GM19035 (cell line): ENCODE data around the gene COG1.
"Not testable (repeated sequence)": the region's sequence is repeated elsewhere in the genome, so short reads cannot be mapped to it uniquely, and the experiment has no call there.

Source experiments
- ATAC-seq: cut with Tn5 transposase; IDR thresholded peaks from one replicate; pipeline ENCODE4 v1.9.1; 2021; ENCODE audit not compliant: unreplicated experiment

Gene COG1

DNA sequence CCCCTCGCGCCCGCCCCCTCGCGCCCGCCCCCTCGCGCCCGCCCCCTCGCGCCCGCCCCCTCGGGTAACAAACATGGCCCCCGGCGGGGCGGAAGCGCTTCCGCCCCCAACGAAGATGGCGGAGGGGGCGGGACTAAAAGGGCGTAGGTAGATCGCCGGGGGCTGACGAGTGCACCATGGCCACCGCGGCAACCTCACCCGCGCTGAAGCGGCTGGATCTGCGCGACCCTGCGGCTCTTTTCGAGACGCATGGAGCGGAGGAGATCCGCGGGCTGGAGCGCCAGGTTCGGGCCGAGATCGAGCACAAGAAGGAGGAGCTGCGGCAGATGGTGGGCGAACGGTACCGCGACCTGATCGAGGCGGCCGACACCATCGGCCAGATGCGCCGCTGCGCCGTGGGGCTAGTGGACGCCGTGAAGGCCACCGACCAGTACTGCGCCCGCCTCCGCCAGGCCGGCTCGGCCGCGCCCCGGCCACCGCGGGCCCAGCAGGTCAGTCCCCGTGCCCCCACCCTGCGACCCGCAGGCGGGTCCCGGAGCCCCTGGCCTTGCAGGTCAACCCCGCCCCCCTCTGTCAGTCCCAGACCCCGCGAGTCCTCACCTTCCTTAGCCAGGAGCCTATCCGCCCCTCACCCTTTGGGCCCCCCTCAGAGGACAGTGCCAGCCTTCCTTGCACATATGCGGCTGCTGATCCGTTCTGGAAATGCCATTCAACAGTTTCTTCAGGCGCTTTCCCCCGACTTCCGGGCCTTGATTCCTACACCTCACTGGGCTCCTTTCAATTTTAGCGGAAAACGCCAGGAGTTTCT is at the start of gene COG1:
Gene COG1 (plus strand): TSS at position 162 of the 808 bp plus-strand sequence. CDS start 15 bp downstream, at position 177.
- peak; percentile 71 for ATAC-seq

GRCh38 chr17:73144209-73144608 is 48.6 kb upstream of the COG1 start:
- not testable (repeated sequence) for ATAC-seq

GRCh38 chr17:73145641-73146040 is 47.2 kb upstream of the COG1 start:
- no peak for ATAC-seq

GRCh38 chr17:73147791-73148190 is 45.1 kb upstream of the COG1 start:
- ATAC-seq: not testable (repeated sequence)

- ATAC-seq: no peak
Measured at GRCh38 chr17:73148540-73149334, 44.1 kb upstream of the COG1 start.

GRCh38 chr17:73150622-73151300 is 42.1 kb upstream of the COG1 start:
- not testable (repeated sequence) for ATAC-seq

GRCh38 chr17:73151916-73152632 is 40.8 kb upstream of the COG1 start:
- no peak for ATAC-seq

DNA sequence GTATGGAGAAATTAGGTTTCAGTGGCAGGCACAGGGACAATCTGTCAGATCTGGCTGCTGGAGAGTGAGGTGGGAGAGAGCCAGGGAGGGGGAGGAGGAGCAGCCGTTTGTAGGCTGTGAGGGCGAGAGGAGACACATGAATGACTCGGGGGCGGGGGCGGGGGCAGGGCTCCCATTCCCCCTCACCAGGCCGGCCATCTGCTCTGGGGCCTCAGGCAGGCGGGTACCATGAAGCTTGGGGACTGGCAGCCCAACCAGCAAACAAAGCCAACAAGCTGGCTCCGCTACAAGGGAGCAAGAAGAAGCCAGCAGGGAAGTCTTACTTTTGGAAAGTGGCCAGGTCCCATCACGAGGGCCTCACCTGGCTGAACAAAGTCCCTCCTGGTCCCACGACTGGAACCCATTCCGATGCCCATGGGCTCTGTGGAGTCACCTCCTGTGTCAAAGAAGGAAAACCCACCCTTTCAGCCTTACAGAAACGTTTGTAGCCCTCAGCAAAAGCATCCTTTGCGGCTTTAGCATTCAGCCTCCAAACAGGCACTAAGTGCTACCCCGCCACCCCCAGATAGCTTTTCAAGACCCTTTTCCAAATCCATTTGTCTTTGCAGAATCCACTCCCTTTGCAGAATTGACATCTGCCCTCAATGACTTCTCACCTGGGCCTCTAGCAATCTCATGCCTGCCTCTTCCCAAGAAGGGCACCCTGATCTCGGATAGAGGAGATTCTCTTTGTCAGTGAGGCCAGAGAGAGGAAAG is 37.3 kb upstream of the COG1 start:
- peak; percentile 32 for ATAC-seq

DNA sequence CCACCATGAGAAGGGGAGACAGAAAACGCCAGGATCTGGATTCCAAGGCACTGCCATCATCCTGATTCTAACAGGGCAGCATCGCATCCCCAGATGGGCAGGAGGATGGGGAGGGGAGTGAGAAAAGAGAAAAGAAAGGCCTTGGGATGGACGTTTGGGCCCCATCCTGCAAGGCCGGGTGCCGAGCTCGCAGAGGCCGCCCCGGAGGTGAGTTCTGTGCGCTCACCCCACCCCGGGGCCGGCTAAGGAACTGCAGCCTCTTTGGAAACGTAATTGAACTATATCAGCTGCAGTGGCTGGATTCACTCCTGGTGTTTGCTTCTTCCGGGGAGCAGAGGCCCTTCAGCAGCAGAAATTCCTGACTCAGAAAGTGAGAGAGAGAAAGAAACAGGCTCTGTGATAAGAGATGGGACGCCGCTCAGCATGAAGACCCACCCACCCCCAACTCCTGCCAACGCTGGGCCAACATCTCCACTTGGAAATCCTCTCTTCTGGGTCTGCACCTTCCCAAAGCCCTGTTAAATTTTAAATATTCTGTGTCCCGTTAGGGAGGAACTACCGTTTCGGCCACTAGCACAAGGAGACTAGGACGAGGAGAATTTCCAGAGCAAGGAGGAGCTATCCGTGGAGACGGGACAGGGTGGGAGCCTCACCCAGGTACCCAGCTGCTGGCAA is 36.6 kb upstream of the COG1 start:
- peak; percentile 81 for ATAC-seq

GRCh38 chr17:73156887-73157520 is 35.9 kb upstream of the COG1 start:
- ATAC-seq: no peak

GRCh38 chr17:73157521-73157890 is 35.3 kb upstream of the COG1 start:
- ATAC-seq: no peak

DNA sequence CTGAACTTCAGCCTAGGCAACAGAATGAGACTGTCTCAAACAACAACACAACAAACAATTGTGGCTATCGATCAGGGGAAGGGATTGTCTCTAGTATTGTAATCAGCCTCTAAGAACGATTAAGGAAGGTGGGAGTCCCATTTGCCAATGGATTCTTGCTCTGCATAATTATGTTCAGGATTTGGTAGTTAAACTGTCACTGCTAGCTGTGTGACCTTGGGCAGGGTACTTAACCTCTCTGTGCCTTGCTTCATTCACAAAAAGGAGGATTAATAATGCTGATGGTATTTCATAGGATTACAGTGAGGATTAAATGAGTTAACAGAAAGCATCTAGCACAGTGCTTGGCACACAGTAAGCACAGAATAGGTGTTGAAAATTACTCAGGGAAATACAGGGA is 34.7 kb upstream of the COG1 start:
- no peak for ATAC-seq

- ATAC-seq: no peak
Measured at GRCh38 chr17:73160980-73161630, 31.8 kb upstream of the COG1 start.

DNA sequence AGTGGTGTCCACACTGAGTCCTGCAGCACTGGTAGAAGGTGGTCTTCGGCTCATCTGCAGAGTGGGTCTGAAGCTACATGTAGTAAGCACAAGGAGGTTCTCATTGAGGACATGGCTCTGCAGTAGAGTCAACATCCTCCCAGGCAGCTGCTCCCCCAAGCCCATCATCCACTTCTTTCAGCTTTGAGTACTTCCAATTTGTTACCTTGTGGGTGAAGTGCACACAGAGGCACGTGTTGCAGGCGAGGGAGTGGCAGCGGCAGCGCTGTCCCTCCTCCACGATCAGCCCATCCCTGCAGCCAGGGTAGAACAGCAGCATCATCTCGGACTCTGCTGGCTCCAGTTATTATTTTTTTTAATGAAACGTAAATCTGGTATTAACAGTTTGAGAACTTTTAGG is 29.8 kb upstream of the COG1 start:
- ATAC-seq: no peak

- no peak for ATAC-seq
Measured at GRCh38 chr17:73165616-73166404, 27.0 kb upstream of the COG1 start.

- ATAC-seq: no peak
Measured at GRCh38 chr17:73166731-73167581, 25.9 kb upstream of the COG1 start.

- no peak for ATAC-seq
Measured at GRCh38 chr17:73168667-73169066, 24.2 kb upstream of the COG1 start.
